Epithelial cell of proximal tubule (primary cell): ENCODE data around the gene ITGB5. TPM values are rescaled to one million over a fixed set of nuclear protein-coding genes. Genes with fewer than 3 reads are reported as not detected.
"Not testable (repeated sequence)": the region's sequence is repeated elsewhere in the genome, so short reads cannot be mapped to it uniquely, and the experiment has no call there.

Experiments
- DNase-seq: peaks from one replicate; pipeline ENCODE4 v3.0.0-alpha.2; 2011; ENCODE audit warnings: low read depth
- H3K4me3 ChIP-seq: 2 replicates; pipeline ENCODE4 v1.5.1; 2011; ENCODE audit warnings: low read depth, mild to moderate bottlenecking, low read length
- total RNA-seq: library from RNA; depleted of rRNA; stranded (reverse); fragments of >200 nt; gene quantifications from 2 replicates; pipeline ENCODE4 v1.2.3, GENCODE V29; 2015
- TF ChIP-seq, protein P1 (sequence below): conservative IDR thresholded peaks from 2 replicates; pipeline ENCODE4 v1.5.1; 2012; ENCODE audit warnings: low read depth, mild to moderate bottlenecking, low read length

The ITGB5 gene
- total RNA-seq, 1 donor from 2014 or later: 141 TPM

DNA sequence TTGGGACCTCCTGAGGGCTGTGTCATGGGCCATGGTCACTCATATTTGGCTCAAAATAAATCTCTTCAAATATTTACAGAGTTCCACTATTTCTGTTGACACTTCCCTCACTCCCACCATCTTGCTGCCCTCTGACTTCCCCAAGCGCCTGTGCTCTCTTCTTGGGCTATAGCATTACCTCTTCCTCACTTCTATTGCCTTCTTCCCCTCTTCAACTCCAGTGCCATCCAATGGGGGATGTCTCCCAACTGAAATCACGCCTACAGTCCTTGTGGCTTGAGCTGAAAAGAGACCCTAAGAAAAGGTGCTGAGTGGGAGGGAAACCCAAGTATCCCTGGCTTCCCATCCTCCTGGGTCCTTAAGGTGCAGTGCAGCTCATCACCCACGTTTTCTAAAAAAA, 135.1 kb downstream of the ITGB5 start:
- no peak overlapping the region for H3K4me3 ChIP-seq
- TF ChIP-seq, protein P1, sequence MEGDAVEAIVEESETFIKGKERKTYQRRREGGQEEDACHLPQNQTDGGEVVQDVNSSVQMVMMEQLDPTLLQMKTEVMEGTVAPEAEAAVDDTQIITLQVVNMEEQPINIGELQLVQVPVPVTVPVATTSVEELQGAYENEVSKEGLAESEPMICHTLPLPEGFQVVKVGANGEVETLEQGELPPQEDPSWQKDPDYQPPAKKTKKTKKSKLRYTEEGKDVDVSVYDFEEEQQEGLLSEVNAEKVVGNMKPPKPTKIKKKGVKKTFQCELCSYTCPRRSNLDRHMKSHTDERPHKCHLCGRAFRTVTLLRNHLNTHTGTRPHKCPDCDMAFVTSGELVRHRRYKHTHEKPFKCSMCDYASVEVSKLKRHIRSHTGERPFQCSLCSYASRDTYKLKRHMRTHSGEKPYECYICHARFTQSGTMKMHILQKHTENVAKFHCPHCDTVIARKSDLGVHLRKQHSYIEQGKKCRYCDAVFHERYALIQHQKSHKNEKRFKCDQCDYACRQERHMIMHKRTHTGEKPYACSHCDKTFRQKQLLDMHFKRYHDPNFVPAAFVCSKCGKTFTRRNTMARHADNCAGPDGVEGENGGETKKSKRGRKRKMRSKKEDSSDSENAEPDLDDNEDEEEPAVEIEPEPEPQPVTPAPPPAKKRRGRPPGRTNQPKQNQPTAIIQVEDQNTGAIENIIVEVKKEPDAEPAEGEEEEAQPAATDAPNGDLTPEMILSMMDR: no peak
- DNase-seq: no peak

DNA sequence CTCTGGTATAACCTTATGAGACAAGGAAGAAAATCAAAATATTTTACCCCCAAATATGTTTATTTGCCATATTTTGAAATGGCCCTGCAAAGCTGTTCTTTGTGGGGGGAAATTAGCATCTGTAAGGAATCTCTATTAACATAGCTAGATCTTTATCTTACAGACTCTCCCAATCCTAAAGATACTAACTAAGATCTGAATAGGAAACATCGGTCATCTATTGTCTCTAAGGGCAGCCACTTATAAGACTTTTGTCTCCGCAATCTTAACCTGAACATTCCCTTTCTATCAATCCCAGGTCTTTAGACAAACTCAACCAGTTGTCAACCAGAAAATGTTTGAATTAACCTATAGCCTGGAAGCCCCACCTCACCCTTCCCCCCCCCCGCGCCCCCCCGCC, 135.7 kb downstream of the ITGB5 start:
- TF ChIP-seq, protein P1: no peak
- DNase-seq: no peak
- no peak overlapping the region for H3K4me3 ChIP-seq

DNA sequence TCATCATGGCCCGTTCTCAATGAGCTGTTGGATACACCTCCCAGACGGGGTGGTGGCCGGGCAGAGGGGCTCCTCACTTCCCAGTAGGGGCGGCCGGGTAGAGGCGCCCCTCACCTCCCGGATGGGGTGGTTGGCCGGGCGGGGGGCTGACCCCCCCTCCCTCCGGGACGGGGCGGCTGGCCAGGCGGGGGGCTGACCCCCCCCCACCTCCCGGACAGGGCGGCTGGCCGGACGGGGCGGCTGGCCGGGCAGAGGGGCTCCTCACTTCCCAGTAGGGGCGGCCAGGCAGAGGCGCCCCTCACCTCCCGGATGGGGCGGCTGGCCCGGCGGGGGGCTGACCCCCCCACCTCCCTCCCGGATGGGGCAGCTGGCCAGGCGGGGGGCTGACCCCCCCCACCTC, 137.3 kb downstream of the ITGB5 start:
- not testable (repeated sequence) for DNase-seq, H3K4me3 ChIP-seq

DNA sequence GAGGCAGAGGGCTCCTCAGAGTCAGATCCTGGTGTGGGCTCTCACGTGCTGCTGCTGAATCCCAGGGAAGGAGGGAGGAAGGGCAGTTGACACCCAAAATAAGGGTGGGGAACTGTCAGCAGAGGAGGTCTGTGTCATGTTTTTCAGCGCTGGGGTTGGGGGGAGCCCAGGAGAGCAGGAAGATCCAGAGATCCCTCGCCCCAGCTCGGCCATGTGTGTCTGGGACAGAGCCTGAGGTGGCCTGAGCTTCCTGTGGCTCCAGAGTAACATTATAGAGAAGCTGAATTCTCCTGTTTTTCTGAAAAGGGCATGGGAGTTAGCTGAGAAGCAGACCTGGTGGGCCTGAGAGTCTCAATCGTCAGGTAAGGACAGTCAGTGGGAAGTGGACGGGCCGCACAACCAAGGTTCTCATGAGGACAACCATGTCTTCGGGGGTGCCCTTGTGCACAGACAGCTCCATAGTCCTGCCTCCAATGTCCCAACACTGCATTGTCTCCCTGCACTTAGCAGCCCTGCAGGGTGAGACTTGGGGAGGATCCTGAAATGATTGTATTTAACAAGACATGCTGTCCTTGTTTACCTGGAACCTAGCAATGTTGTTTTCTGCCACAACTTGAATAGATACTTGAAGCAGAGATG, 138.5 kb downstream of the ITGB5 start:
- H3K4me3 ChIP-seq: no peak overlapping the region
- no peak for DNase-seq
- TF ChIP-seq, protein P1: no peak

DNA sequence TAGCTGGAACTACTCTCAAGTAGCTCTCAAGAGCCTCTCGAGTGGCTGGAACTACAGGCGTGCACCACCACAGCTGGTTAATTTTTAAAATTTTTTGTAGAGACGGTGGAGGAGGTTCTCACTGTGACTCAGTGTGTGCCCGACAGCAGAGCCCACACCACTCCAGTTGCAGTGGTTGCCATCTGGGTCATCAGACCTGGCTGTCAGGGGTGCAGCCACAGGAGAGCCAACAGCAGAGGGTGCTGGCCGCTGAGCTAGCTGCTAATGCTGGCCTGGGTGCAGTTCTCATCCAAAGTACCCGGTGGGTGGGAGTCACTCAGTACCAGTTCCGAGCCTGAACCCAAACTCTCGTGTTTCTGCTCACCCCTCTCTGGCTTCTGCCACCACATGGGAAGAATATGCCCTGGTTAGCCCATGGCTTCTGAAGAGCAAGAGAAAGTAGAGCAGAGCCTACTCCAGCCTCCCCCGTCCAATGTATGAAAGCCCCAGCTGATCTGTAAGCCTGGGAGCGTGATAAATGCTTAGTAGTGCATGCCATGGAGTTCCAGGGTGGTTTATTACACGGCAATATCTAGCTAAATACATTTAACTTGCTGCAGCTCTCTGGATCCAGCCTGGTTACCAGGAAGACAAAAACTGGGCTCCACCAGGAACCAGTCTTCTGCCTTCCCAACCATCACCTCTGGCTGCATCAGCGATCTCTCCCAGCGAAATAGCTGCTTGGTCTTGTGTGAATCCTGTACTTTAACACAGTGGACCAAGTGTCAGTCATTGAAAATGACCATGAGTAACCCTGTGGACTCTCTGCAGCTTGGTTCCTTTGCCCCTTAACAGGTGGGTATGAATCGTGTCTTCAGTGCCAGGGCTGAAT, 139.8 kb downstream of the ITGB5 start:
- H3K4me3 ChIP-seq: no peak overlapping the region
- TF ChIP-seq, protein P1: no peak
- DNase-seq: no peak

DNA sequence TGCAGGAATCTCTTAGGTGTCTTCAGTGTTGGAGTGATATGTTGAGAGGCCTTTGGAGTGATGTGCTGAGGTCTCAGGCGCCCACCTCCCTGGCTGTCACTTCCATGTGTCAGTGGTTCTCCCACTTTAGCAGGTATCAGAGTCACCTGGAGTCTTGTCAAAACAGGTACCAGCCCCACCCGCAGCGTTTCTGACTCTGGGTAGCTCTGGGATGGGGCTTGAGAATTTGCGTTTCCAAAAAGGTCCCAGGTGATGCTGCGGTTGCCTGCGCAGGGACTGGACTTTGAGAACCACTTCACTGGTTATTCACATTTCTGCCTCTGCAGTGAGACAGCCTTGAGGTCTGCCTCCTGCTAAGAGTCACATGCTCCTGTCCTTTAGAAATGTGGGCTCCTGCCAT, 141.4 kb downstream of the ITGB5 start:
- no peak for DNase-seq
- TF ChIP-seq, protein P1: no peak
- H3K4me3 ChIP-seq: no peak overlapping the region

DNA sequence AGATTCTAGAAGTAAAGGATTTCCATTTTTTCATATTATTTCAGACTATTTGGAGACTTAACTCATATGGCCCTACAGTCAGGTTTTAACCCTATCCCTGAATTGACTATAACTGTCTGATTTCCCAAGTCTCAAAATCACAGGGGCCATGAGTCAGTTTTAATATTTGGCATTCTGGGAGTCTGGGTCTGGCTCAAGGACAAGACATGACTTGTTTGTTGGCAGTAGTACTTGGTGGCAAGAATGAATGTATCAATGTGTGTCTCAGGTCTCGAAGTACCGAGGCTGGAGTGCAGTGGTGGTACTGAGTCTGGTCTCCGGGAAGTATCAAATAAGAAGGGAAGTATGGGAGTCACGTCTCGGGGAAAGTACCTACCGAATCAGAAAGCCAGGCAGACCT, 146.1 kb downstream of the ITGB5 start:
- TF ChIP-seq, protein P1: no peak
- H3K4me3 ChIP-seq: no peak overlapping the region
- no peak for DNase-seq
